Endothelial cell of umbilical vein (primary cell): ENCODE data around the gene NF2. TPM values are rescaled to one million over a fixed set of nuclear protein-coding genes. Genes with fewer than 3 reads are reported as not detected.

ENCODE experiments used
- BruUV-seq: library from RNA; stranded (reverse); fragments of 400-500 nt; replicated peaks from 2 replicates; lab custom pipeline; 2021; lab: Mats Ljungman, UMichigan
- CTCF ChIA-PET: fragments of 300-600, 350-600 bp; sonication (Branson Sonifier 250); formaldehyde crosslinking; loops from one replicate; lab custom pipeline; 2021; ENCODE audit warnings: antibody characterized with exemption, inconsistent platforms; lab: Charles Lee
- POLR2A ChIA-PET: fragments of 300-600, 350-600 bp; sonication (Branson Sonifier 250); formaldehyde crosslinking; loops from one replicate; lab custom pipeline; 2021; ENCODE audit warnings: antibody characterized with exemption, inconsistent platforms; lab: Charles Lee
- DNase-seq: peaks from one replicate; pipeline ENCODE4 v3.0.0-alpha.2; 2011; ENCODE audit warnings: low read depth, low spot score
- FAIRE-seq: peaks from 2 replicates; lab custom pipeline; 2011; peaks lifted over from hg19 to GRCh38; lab: Jason Lieb, UNC
- H2AFZ ChIP-seq: 2 replicates; pipeline ENCODE4 v1.6.0; 2012; ENCODE audit warnings: low read depth, low read length, control low read depth, inconsistent platforms
- H3K27ac ChIP-seq: 2 replicates; pipeline ENCODE4 v1.5.1; 2011; ENCODE audit warnings: low read depth, mild to moderate bottlenecking, control low read depth, low read length, moderate library complexity; ENCODE audit not compliant: insufficient read depth
- H3K27me3 ChIP-seq, 2 experiments: 2 replicates each; pipeline versions ENCODE4 v1.6.0 to v1.6.1; 2011; ENCODE audit warnings: low read length in 2 of 2, mixed read lengths in 1 of 2; ENCODE audit not compliant: control insufficient read depth in 2 of 2, insufficient read depth in 2 of 2
- H3K36me3 ChIP-seq, 2 experiments: 2 replicates in 1 of 2; 3 replicates in 1 of 2; pipeline ENCODE4 v1.5.1; 2011; ENCODE audit warnings: low read length in 2 of 2, mild to moderate bottlenecking in 1 of 2, moderate library complexity in 1 of 2; ENCODE audit not compliant: control insufficient read depth in 2 of 2, insufficient read depth in 2 of 2; ENCODE audit errors: extremely low read depth in 1 of 2
- H3K4me1 ChIP-seq: 3 replicates; pipeline ENCODE4 v1.5.1; 2011; ENCODE audit warnings: mild to moderate bottlenecking, low read length; ENCODE audit not compliant: control insufficient read depth, insufficient read depth; ENCODE audit errors: extremely low read depth
- H3K4me2 ChIP-seq: 2 replicates; pipeline ENCODE4 v1.6.1; 2011; ENCODE audit warnings: low read length, control low read depth, mixed read lengths; ENCODE audit not compliant: insufficient read depth
- H3K4me3 ChIP-seq, 3 experiments: fragments of 200-600 bp in 1 of 3; sonication (generic), shearing (Covaris generic) in 1 of 3; replicated peaks in 1 of 3; 2 replicates each; pipeline ENCODE4 v1.5.1; 2011 to 2016; ENCODE audit warnings: control low read depth in 3 of 3, low read length in 3 of 3, mild to moderate bottlenecking in 2 of 3, inconsistent platforms in 1 of 3, low read depth in 1 of 3, moderate library complexity in 1 of 3; ENCODE audit not compliant: insufficient read depth in 1 of 3
- H3K79me2 ChIP-seq: 2 replicates; pipeline ENCODE4 v1.6.0; 2012; ENCODE audit warnings: low read length, inconsistent platforms; ENCODE audit not compliant: control insufficient read depth, insufficient read depth
- H3K9ac ChIP-seq: replicated peaks from 2 replicates; pipeline ENCODE3; 2011; ENCODE audit warnings: low read length, control low read depth; ENCODE audit not compliant: insufficient read depth; ENCODE audit errors: extremely low read depth
- H3K9me1 ChIP-seq: replicated peaks from 3 replicates; pipeline ENCODE4 v1.6.0; 2011; ENCODE audit warnings: mild to moderate bottlenecking, low read length; ENCODE audit not compliant: control insufficient read depth, insufficient read depth; ENCODE audit errors: extremely low read depth
- H3K9me3 ChIP-seq: replicated peaks from 2 replicates; pipeline ENCODE4 v1.5.1; 2012; ENCODE audit warnings: low read length, inconsistent platforms; ENCODE audit not compliant: control insufficient read depth, insufficient read depth
- H4K20me1 ChIP-seq: replicated peaks from 2 replicates; pipeline ENCODE3; 2011; ENCODE audit warnings: mild to moderate bottlenecking, low read length; ENCODE audit not compliant: control insufficient read depth, insufficient read depth; ENCODE audit errors: extremely low read depth
- GATA2 ChIP-seq: IDR thresholded peaks from 2 replicates; pipeline ENCODE4 v1.7.0; 2011; ENCODE audit warnings: low read depth, mild to moderate bottlenecking, moderate library complexity, mixed read lengths, low read length; ENCODE audit not compliant: insufficient read length, insufficient read depth
- MYC ChIP-seq: IDR thresholded peaks from one replicate; pipeline ENCODE4 v1.6.1; 2011; ENCODE audit warnings: mild to moderate bottlenecking, low read depth, low read length
- dilution Hi-C: fragments of 300-500 bp; cut with MboI; formaldehyde crosslinking; loops from one replicate; pipeline ENCODE4 v1.15.0; 2019; ENCODE audit warnings: low sequenced_read_pairs; ENCODE audit not compliant: extremely low pct_ligation_motif_present
- intact Hi-C: fragments of 100-400 bp; cut with micrococcal nuclease; formaldehyde crosslinking; loops from one replicate; pipeline ENCODE4 v1.10.0; 2022
- polyA plus RNA-seq, 4 experiments: library from polyadenylated mRNA; depleted of rRNA in 3 of 4; stranded (reverse) in 3 of 4; unstranded in 1 of 4; fragments of >200 nt; gene quantifications; 2 replicates each; pipeline versions ENCODE4 v1.2.1 to v1.2.3, GENCODE V29; 2011 to 2012; ENCODE audit warnings: missing spikeins in 1 of 4
- total RNA-seq: library from RNA; stranded (reverse); gene quantifications from 2 replicates; pipeline ENCODE4 v1.2.3, GENCODE V29; 2021

The NF2 gene
- total and polyA plus RNA-seq, 2 donors (not counting 3 experiments of a cell fraction or from before 2014, with no cell fraction given) = 27.8 to 115 TPM

- no peak for DNase-seq
- intact Hi-C loops = no loop called here
- Histone ChIP-seq H3K4me3 (no peak overlapping the region), H3K9me3 (no peaks in the 10 kb centered on the region), H3K4me1 (no peaks in the 10 kb centered on the region), H3K4me2 (no peak overlapping the region), H4K20me1 (no peaks in the 10 kb centered on the region), H3K27ac (no peak overlapping the region), H3K27me3 (no peaks in the 10 kb centered on the region), H2AFZ (no peak overlapping the region), H3K9me1 (no peaks in the 10 kb centered on the region), H3K36me3 (peaks cover 0 to 4% of the 10 kb centered on the region in 2 experiments), H3K9ac (no peak overlapping the region), H3K79me2 (no peaks in the 10 kb centered on the region)
- no peak for TF ChIP-seq GATA2
- ChIA-PET CTCF (interaction anchor here (1.9 kb wide), 1 partner anchor 10 kb away, joined by 4 read pairs; no protein-coding TSS in a partner anchor), POLR2A (no interaction called here)
- BruUV-seq = no TSS peak
- no peak for FAIRE-seq
- dilution Hi-C loops = no loop called here
Measured at GRCh38 chr22:29737251-29738117, 134.1 kb downstream of the NF2 start.

- dilution Hi-C loops = no loop called here
- BruUV-seq = no TSS peak
Measured at GRCh38 chr22:29738118-29738815, 134.8 kb downstream of the NF2 start.

More at GRCh38 chr22:29738118-29738815, 134.8 kb downstream of the NF2 start:
- Histone ChIP-seq H3K27me3 (no peaks in the 10 kb centered on the region), H2AFZ (no peak overlapping the region), H3K9me1 (no peaks in the 10 kb centered on the region), H3K4me3 (no peak overlapping the region), H4K20me1 (no peaks in the 10 kb centered on the region), H3K4me1 (no peaks in the 10 kb centered on the region), H3K9me3 (no peaks in the 10 kb centered on the region), H3K79me2 (no peaks in the 10 kb centered on the region), H3K4me2 (no peak overlapping the region), H3K27ac (no peak overlapping the region), H3K36me3 (peaks cover 0 to 4% of the 10 kb centered on the region in 2 experiments), H3K9ac (no peak overlapping the region)
- ChIA-PET CTCF (interaction anchor here (1.3 to 1.9 kb wide), 4 partner anchors 11 to 267 kb away, joined by 3 to 7 read pairs (median 4); no protein-coding TSS in a partner anchor), POLR2A (no interaction called here)
- DNase-seq = no peak
- no peak for TF ChIP-seq GATA2
- no peak for TF ChIP-seq MYC
- no peak for FAIRE-seq
- intact Hi-C loops = no loop called here
